ENCODE data around the gene CALML5. TPM values are rescaled to one million over a fixed set of nuclear protein-coding genes. Genes with fewer than 3 reads are reported as not detected.

CALML5 gene
- total and polyA plus RNA-seq, 9 of the 15 experiments (the other 6 are each of a cell fraction or from before 2014, with no cell fraction given): not detected

DNA sequence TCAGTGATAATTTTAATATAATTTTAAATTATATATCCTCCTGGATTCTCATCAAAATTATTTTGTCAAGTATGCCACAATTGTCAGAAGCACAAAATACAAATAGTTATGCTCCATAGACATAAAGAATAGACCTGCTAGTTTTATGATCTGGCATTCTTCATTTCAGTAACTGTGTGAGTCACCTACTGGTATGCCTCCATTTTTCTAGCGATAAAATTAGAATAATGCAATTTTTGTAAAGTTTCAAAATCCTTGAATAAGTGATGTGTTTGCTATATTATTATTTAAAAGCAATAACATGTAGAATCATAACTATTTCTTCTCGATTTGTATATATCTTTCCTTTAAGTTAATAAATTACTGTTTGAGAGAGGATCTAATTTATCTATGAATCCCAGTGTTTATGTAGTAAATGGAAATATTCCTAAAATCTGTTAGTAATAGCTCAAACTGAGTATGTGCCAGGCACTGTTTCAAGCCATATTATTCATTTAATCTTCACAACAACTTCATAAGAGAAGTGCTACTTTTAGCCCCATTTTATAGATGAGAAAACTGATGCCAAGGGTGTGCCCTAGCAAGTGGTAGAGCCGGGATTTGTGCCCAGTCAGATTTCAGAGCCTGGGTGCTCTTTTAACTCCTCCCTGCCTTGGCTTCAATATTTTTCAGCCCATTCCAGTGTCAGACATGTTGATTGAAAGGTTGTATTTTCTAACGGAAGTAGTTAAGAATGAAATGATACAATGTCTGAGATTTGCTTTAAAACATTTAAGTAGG is 48.6 kb downstream of the CALML5 start:
- no peaks in the 10 kb centered on the region for H3K9me3 ChIP-seq (replicated peaks; ENCODE audit: control insufficient read depth, insufficient read depth, low read depth, low read length)
- peak overlapping the region; percentile 0; the same call in 1 of the 2 replicates for H3K4me3 ChIP-seq
- peaks cover 63% of the 10 kb centered on the region for H3K36me3 ChIP-seq (ENCODE audit: control insufficient read depth, insufficient read depth, low read length)
- H4K20me1 ChIP-seq (replicated peaks; ENCODE audit: control insufficient read depth, insufficient read depth, low read length): no peaks in the 10 kb centered on the region
- no peaks in the 10 kb centered on the region for H3K9me1 ChIP-seq (ENCODE audit: control insufficient read depth, insufficient read depth, low read length)
- in situ Hi-C loops (cut with MboI): no loop called here
- no peak for FAIRE-seq
- WGBS (ENCODE audit: insufficient coverage, low coverage, missing lambda C conversion rate): 24% methylated on average over 4 of the region's 4 CpGs
- H3K79me2 ChIP-seq (ENCODE audit: control insufficient read depth, insufficient read depth, low read length): peaks cover 100% of the 10 kb centered on the region
- H2AFZ ChIP-seq (ENCODE audit: low read depth, low read length): no peak overlapping the region
- H3K27me3 ChIP-seq (ENCODE audit: control insufficient read depth in 2 of 2, insufficient read depth in 2 of 2, low read length in 2 of 2): no peaks in the 10 kb centered on the region
- no TSS peak for BruUV-seq (replicated peaks)
- intact Hi-C loops (cut with micrococcal nuclease): no loop called here
- H3K4me2 ChIP-seq (ENCODE audit: insufficient read depth, low read length): peak overlapping the region; percentile 34
- POLR2A ChIA-PET: no interaction called here
- ATAC-seq: no peak
- DNase-seq (ENCODE audit: extremely low read depth in 1 of 4, low spot score in 3 of 4): no peak
- H3K9ac ChIP-seq (ENCODE audit: insufficient read depth in 1 of 2, low read depth in 2 of 2, low read length in 2 of 2): peak overlapping the region in 1 of 2 experiments; percentile 82; a peak in 1 of 4 replicates
- peaks cover 4 to 14% of the 10 kb centered on the region in 2 experiments for H3K4me1 ChIP-seq (replicated peaks in 1 of 2; ENCODE audit: control insufficient read depth in 2 of 2, insufficient read depth in 2 of 2, low read length in 2 of 2)
- CTCF ChIA-PET (ENCODE audit: low intra/inter-chr PET ratio): interaction anchor here (0.6 to 1.4 kb wide), 2 partner anchors 98 to 601 kb away, joined by 3 read pairs; no protein-coding TSS in a partner anchor
- peak overlapping the region; percentile 74; the same call in 2 of the 3 replicates for H3K27ac ChIP-seq (ENCODE audit: extremely low read depth, low read depth, low read length)
- TF ChIP-seq ZNF583 (CRISPR knock-in tag; IDR thresholded peaks at IDR 0.05) (no peak), GABPB1 (CRISPR knock-in tag; IDR thresholded peaks at IDR 0.05) (no peak), FOXM1 (IDR thresholded peaks at IDR 0.05; ENCODE audit: low read depth) (no peak), FOXM1 (CRISPR knock-in tag; IDR thresholded peaks at IDR 0.05; ENCODE audit: low read depth) (no peak), RBM25 (IDR thresholded peaks at IDR 0.05; ENCODE audit: low read depth, low read length, severe bottlenecking) (peak; percentile 88), RFX7 (CRISPR knock-in tag; IDR thresholded peaks at IDR 0.05) (no peak), ADNP (tag; IDR thresholded peaks at IDR 0.05) (peak; percentile 73), SIN3B (IDR thresholded peaks at IDR 0.05; ENCODE audit: low read depth) (no peak), COPS2 (conservative IDR thresholded peaks at IDR 0.05) (no peak), BRF1 (IDR thresholded peaks at IDR 0.05; ENCODE audit: borderline replicate concordance, extremely low read depth, insufficient read length) (no peak), ZBTB1 (CRISPR knock-in tag; IDR thresholded peaks at IDR 0.05; ENCODE audit: borderline replicate concordance, low read depth) (no peak), ZNF347 (CRISPR knock-in tag; IDR thresholded peaks at IDR 0.05; ENCODE audit: low read depth) (no peak), FOSL1 (tag; conservative IDR thresholded peaks at IDR 0.05) (0 out of 2 replicates have a peak, but pooled peaks have one; percentile 8), PML (IDR thresholded peaks at IDR 0.05; ENCODE audit: low read length) (no peak), KDM1A (IDR thresholded peaks at IDR 0.05) (0 out of 4 replicates have a peak, but pooled peaks of 1 of the 2 experiments have one; percentile 39), ZNF778 (CRISPR knock-in tag; IDR thresholded peaks at IDR 0.05) (no peak), DDX20 (tag; IDR thresholded peaks at IDR 0.05; ENCODE audit: low read depth) (no peak)
- TF ChIP-seq, protein P1, sequence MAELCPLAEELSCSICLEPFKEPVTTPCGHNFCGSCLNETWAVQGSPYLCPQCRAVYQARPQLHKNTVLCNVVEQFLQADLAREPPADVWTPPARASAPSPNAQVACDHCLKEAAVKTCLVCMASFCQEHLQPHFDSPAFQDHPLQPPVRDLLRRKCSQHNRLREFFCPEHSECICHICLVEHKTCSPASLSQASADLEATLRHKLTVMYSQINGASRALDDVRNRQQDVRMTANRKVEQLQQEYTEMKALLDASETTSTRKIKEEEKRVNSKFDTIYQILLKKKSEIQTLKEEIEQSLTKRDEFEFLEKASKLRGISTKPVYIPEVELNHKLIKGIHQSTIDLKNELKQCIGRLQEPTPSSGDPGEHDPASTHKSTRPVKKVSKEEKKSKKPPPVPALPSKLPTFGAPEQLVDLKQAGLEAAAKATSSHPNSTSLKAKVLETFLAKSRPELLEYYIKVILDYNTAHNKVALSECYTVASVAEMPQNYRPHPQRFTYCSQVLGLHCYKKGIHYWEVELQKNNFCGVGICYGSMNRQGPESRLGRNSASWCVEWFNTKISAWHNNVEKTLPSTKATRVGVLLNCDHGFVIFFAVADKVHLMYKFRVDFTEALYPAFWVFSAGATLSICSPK (IDR thresholded peaks at IDR 0.05; ENCODE audit: borderline replicate concordance): no peak
- TF ChIP-seq, protein P2, sequence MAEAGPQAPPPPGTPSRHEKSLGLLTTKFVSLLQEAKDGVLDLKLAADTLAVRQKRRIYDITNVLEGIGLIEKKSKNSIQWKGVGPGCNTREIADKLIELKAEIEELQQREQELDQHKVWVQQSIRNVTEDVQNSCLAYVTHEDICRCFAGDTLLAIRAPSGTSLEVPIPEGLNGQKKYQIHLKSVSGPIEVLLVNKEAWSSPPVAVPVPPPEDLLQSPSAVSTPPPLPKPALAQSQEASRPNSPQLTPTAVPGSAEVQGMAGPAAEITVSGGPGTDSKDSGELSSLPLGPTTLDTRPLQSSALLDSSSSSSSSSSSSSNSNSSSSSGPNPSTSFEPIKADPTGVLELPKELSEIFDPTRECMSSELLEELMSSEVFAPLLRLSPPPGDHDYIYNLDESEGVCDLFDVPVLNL (CRISPR knock-in tag; IDR thresholded peaks at IDR 0.05; ENCODE audit: low read depth): no peak
- TF ChIP-seq, protein P3, sequence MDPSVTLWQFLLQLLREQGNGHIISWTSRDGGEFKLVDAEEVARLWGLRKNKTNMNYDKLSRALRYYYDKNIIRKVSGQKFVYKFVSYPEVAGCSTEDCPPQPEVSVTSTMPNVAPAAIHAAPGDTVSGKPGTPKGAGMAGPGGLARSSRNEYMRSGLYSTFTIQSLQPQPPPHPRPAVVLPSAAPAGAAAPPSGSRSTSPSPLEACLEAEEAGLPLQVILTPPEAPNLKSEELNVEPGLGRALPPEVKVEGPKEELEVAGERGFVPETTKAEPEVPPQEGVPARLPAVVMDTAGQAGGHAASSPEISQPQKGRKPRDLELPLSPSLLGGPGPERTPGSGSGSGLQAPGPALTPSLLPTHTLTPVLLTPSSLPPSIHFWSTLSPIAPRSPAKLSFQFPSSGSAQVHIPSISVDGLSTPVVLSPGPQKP (CRISPR knock-in tag; IDR thresholded peaks at IDR 0.05): no peak
